ENCODE data around the gene CD9. TPM values are rescaled to one million over a fixed set of nuclear protein-coding genes. Genes with fewer than 3 reads are reported as not detected.

The CD9 gene
- total RNA-seq, 1 donor, result 26.4 TPM

GRCh38 chr12:6231359-6232268, 31.4 kb downstream of the CD9 start:
- Histone ChIP-seq H3K4me3 (ENCODE audit: low read length) (no peak overlapping the region), H3K4me1 (ENCODE audit: insufficient read depth, low read length) (peaks cover 44% of the 10 kb centered on the region), H3K9me3 (ENCODE audit: low read depth, low read length) (no peaks in the 10 kb centered on the region), H3K27me3 (ENCODE audit: insufficient read depth, low read length) (no peaks in the 10 kb centered on the region)

- no peak overlapping the region for H3K4me3 ChIP-seq (ENCODE audit: low read length)
- H3K27me3 ChIP-seq (ENCODE audit: insufficient read depth, low read length), result no peaks in the 10 kb centered on the region
- H3K4me1 ChIP-seq (ENCODE audit: insufficient read depth, low read length), result peaks cover 42% of the 10 kb centered on the region
- H3K9me3 ChIP-seq (ENCODE audit: low read depth, low read length), result no peaks in the 10 kb centered on the region
These were observed 33.1 kb downstream of the CD9 start for GRCh38 chr12:6233121-6233971.

GRCh38 chr12:6234214-6234613, 34.0 kb downstream of the CD9 start:
- Histone ChIP-seq H3K27me3 (ENCODE audit: insufficient read depth, low read length) (no peaks in the 10 kb centered on the region), H3K4me3 (ENCODE audit: low read length) (no peak overlapping the region), H3K4me1 (ENCODE audit: insufficient read depth, low read length) (peaks cover 39% of the 10 kb centered on the region), H3K9me3 (ENCODE audit: low read depth, low read length) (no peaks in the 10 kb centered on the region)

GRCh38 chr12:6234906-6235305, 34.7 kb downstream of the CD9 start:
- Histone ChIP-seq H3K4me3 (ENCODE audit: low read length) (no peak overlapping the region), H3K9me3 (ENCODE audit: low read depth, low read length) (no peaks in the 10 kb centered on the region), H3K4me1 (ENCODE audit: insufficient read depth, low read length) (peaks cover 32% of the 10 kb centered on the region), H3K27me3 (ENCODE audit: insufficient read depth, low read length) (no peaks in the 10 kb centered on the region)

GRCh38 chr12:6235499-6235898, 35.3 kb downstream of the CD9 start:
- Histone ChIP-seq H3K4me3 (ENCODE audit: low read length) (no peak overlapping the region), H3K27me3 (ENCODE audit: insufficient read depth, low read length) (no peaks in the 10 kb centered on the region), H3K4me1 (ENCODE audit: insufficient read depth, low read length) (peaks cover 26% of the 10 kb centered on the region), H3K9me3 (ENCODE audit: low read depth, low read length) (no peaks in the 10 kb centered on the region)

GRCh38 chr12:6235906-6236640, 35.9 kb downstream of the CD9 start:
- Histone ChIP-seq H3K27me3 (ENCODE audit: insufficient read depth, low read length) (no peaks in the 10 kb centered on the region), H3K9me3 (ENCODE audit: low read depth, low read length) (no peaks in the 10 kb centered on the region), H3K4me1 (ENCODE audit: insufficient read depth, low read length) (peaks cover 20% of the 10 kb centered on the region), H3K4me3 (ENCODE audit: low read length) (no peak overlapping the region)

GRCh38 chr12:6236641-6236940, 36.4 kb downstream of the CD9 start:
- Histone ChIP-seq H3K4me1 (ENCODE audit: insufficient read depth, low read length) (peaks cover 15% of the 10 kb centered on the region), H3K27me3 (ENCODE audit: insufficient read depth, low read length) (no peaks in the 10 kb centered on the region), H3K4me3 (ENCODE audit: low read length) (no peak overlapping the region), H3K9me3 (ENCODE audit: low read depth, low read length) (no peaks in the 10 kb centered on the region)

GRCh38 chr12:6237830-6238229, 37.6 kb downstream of the CD9 start:
- Histone ChIP-seq H3K4me3 (ENCODE audit: low read length) (no peak overlapping the region), H3K9me3 (ENCODE audit: low read depth, low read length) (no peaks in the 10 kb centered on the region), H3K27me3 (ENCODE audit: insufficient read depth, low read length) (no peaks in the 10 kb centered on the region), H3K4me1 (ENCODE audit: insufficient read depth, low read length) (peaks cover 6% of the 10 kb centered on the region)

GRCh38 chr12:6238875-6239274, 38.7 kb downstream of the CD9 start:
- H3K27me3 ChIP-seq (ENCODE audit: insufficient read depth, low read length), result no peaks in the 10 kb centered on the region
- no peaks in the 10 kb centered on the region for H3K9me3 ChIP-seq (ENCODE audit: low read depth, low read length)
- H3K4me3 ChIP-seq (ENCODE audit: low read length), result no peak overlapping the region
- H3K4me1 ChIP-seq (ENCODE audit: insufficient read depth, low read length), result no peaks in the 10 kb centered on the region

- no peak overlapping the region for H3K4me3 ChIP-seq (ENCODE audit: low read length)
- H3K27me3 ChIP-seq (ENCODE audit: insufficient read depth, low read length), result no peaks in the 10 kb centered on the region
- H3K4me1 ChIP-seq (ENCODE audit: insufficient read depth, low read length), result no peaks in the 10 kb centered on the region
- no peaks in the 10 kb centered on the region for H3K9me3 ChIP-seq (ENCODE audit: low read depth, low read length)
These were observed 41.3 kb downstream of the CD9 start for GRCh38 chr12:6241495-6241894.

GRCh38 chr12:6249580-6249979, 49.4 kb downstream of the CD9 start:
- no peaks in the 10 kb centered on the region for H3K27me3 ChIP-seq (ENCODE audit: insufficient read depth, low read length)
- H3K4me3 ChIP-seq (ENCODE audit: low read length), result no peak overlapping the region
- no peaks in the 10 kb centered on the region for H3K4me1 ChIP-seq (ENCODE audit: insufficient read depth, low read length)
- no peaks in the 10 kb centered on the region for H3K9me3 ChIP-seq (ENCODE audit: low read depth, low read length)

GRCh38 chr12:6250343-6250742, 50.1 kb downstream of the CD9 start:
- H3K4me3 ChIP-seq (ENCODE audit: low read length), result no peak overlapping the region
- H3K9me3 ChIP-seq (ENCODE audit: low read depth, low read length), result no peaks in the 10 kb centered on the region
- H3K27me3 ChIP-seq (ENCODE audit: insufficient read depth, low read length), result no peaks in the 10 kb centered on the region
- H3K4me1 ChIP-seq (ENCODE audit: insufficient read depth, low read length), result no peaks in the 10 kb centered on the region

GRCh38 chr12:6253278-6253677, 53.1 kb downstream of the CD9 start:
- Histone ChIP-seq H3K27me3 (ENCODE audit: insufficient read depth, low read length) (no peaks in the 10 kb centered on the region), H3K4me3 (ENCODE audit: low read length) (no peak overlapping the region), H3K4me1 (ENCODE audit: insufficient read depth, low read length) (no peaks in the 10 kb centered on the region), H3K9me3 (ENCODE audit: low read depth, low read length) (no peaks in the 10 kb centered on the region)

- Histone ChIP-seq H3K9me3 (ENCODE audit: low read depth, low read length) (no peaks in the 10 kb centered on the region), H3K27me3 (ENCODE audit: insufficient read depth, low read length) (no peaks in the 10 kb centered on the region), H3K4me1 (ENCODE audit: insufficient read depth, low read length) (no peaks in the 10 kb centered on the region), H3K4me3 (ENCODE audit: low read length) (no peak overlapping the region)
These were observed 54.3 kb downstream of the CD9 start for GRCh38 chr12:6254491-6254890.

- no peak overlapping the region for H3K4me3 ChIP-seq (ENCODE audit: low read length)
- H3K4me1 ChIP-seq (ENCODE audit: insufficient read depth, low read length), result no peaks in the 10 kb centered on the region
- no peaks in the 10 kb centered on the region for H3K27me3 ChIP-seq (ENCODE audit: insufficient read depth, low read length)
- H3K9me3 ChIP-seq (ENCODE audit: low read depth, low read length), result no peaks in the 10 kb centered on the region
These were observed 56.8 kb downstream of the CD9 start for GRCh38 chr12:6257007-6257406.
